ENCODE data around the gene PRND. TPM values are rescaled to one million over a fixed set of nuclear protein-coding genes. Genes with fewer than 3 reads are reported as not detected.

Gene PRND
- total RNA-seq, 1 experiment from 2014 or later = 0.04 TPM

GRCh38 chr20:4709261-4710105 lies 12.2 kb upstream of the PRND start:
- peaks cover under 1% of the 10 kb centered on the region for H3K27me3 Mint-ChIP-seq (ENCODE audit: low read depth)
- no peak overlapping the region for H3K27ac Mint-ChIP-seq
- Histone ChIP-seq H3K27me3 (ENCODE audit: insufficient read depth, low read length) (no peaks in the 10 kb centered on the region), H2BK15ac (ENCODE audit: low read depth, low read length) (no peak overlapping the region), H3K79me1 (ENCODE audit: insufficient read depth, low read depth, low read length, poor library complexity, severe bottlenecking) (no peaks in the 10 kb centered on the region), H3K23me2 (ENCODE audit: insufficient read length, low read depth, low read length, poor library complexity, severe bottlenecking) (no peaks in the 10 kb centered on the region), H3K23ac (ENCODE audit: insufficient read length, low read depth, low read length) (no peak overlapping the region), H3K56ac (ENCODE audit: insufficient read length, low read depth, low read length) (no peak overlapping the region), H3K14ac (ENCODE audit: insufficient read depth, low read length) (no peak overlapping the region), H3K79me2 (ENCODE audit: insufficient read depth, low read length) (no peaks in the 10 kb centered on the region), H2AK5ac (ENCODE audit: insufficient read length, low read length) (no peak overlapping the region), H3K18ac (ENCODE audit: insufficient read length, low read depth, low read length) (no peak overlapping the region), H3K4me1 (ENCODE audit: insufficient read depth, low read length) (peaks cover 4% of the 10 kb centered on the region; the same call in 1 of the 2 replicates), H4K8ac (replicated peaks; ENCODE audit: insufficient read length, low read depth, low read length) (no peak overlapping the region), H3K4me2 (ENCODE audit: insufficient read depth, insufficient read length, low read length) (no peak overlapping the region), H2BK20ac (ENCODE audit: low read depth, low read length, poor library complexity, severe bottlenecking) (no peak overlapping the region), H3T11ph (ENCODE audit: low read length) (no peak overlapping the region), H3K27ac (ENCODE audit: insufficient read length, low read depth, low read length) (no peak overlapping the region), H3K4ac (ENCODE audit: low read depth, low read length) (no peak overlapping the region), H3K9me3 (ENCODE audit: control insufficient read depth, low read depth, low read length) (no peaks in the 10 kb centered on the region), H2BK12ac (ENCODE audit: insufficient read length, low read depth, low read length) (no peak overlapping the region), H4K20me1 (ENCODE audit: control insufficient read depth, insufficient read depth, insufficient read length) (no peaks in the 10 kb centered on the region), H2AFZ (ENCODE audit: low read length) (no peak overlapping the region), H4K5ac (ENCODE audit: insufficient read length, low read depth, low read length) (no peak overlapping the region), H2BK120ac (ENCODE audit: low read depth, low read length, poor library complexity, severe bottlenecking) (no peak overlapping the region), H3K9ac (ENCODE audit: extremely low read depth, insufficient read length, low read length) (no peak overlapping the region), H2BK5ac (ENCODE audit: insufficient read length, low read length) (no peak overlapping the region), H4K91ac (ENCODE audit: insufficient read length, low read depth, low read length) (no peak overlapping the region)
- no peak for TF ChIP-seq CTCF (conservative IDR thresholded peaks at IDR 0.05)
- H3K4me1 Mint-ChIP-seq = peaks cover 16 to 18% of the 10 kb centered on the region in 2 experiments
- no peak overlapping the region for H3K4me3 Mint-ChIP-seq
- no peak for DNase-seq
- no CpG with 5 or more reads among the region's 10 CpGs for WGBS (ENCODE audit: extremely low coverage, insufficient read length, low lambda C conversion rate)
- H3K36me3 Mint-ChIP-seq (ENCODE audit: insufficient read depth in 1 of 3, low read depth in 3 of 3) = no peaks in the 10 kb centered on the region
- H3K9me3 Mint-ChIP-seq = peaks cover 0 to 2% of the 10 kb centered on the region in 2 experiments; a peak in 2 of 5 replicates
